ENCODE data around the gene SEMA4G. TPM values are rescaled to one million over a fixed set of nuclear protein-coding genes. Genes with fewer than 3 reads are reported as not detected.

The SEMA4G gene
- total RNA-seq, 1 donor from 2014 or later, result 0.45 TPM

GRCh38 chr10:100987685-100988049 is 18.4 kb downstream of the SEMA4G start:
- intact Hi-C loops (cut with micrococcal nuclease), result loop anchor here (1.0 to 2.0 kb wide), 3 partner anchors 17 to 452 kb away; partner anchors contain the start of genes HIF1AN and SLF2

- intact Hi-C loops (cut with micrococcal nuclease), result no loop called here
These were observed 18.9 kb downstream of the SEMA4G start for GRCh38 chr10:100988166-100988565.

- intact Hi-C loops (cut with micrococcal nuclease), result no loop called here
These were observed 19.8 kb downstream of the SEMA4G start for GRCh38 chr10:100989088-100989487.

GRCh38 chr10:100993986-100994708 is 24.8 kb downstream of the SEMA4G start:
- intact Hi-C loops (cut with micrococcal nuclease), result no loop called here

GRCh38 chr10:100995181-100995580 is 25.9 kb downstream of the SEMA4G start:
- intact Hi-C loops (cut with micrococcal nuclease), result no loop called here

- intact Hi-C loops (cut with micrococcal nuclease), result loop anchor here (1.0 kb wide), 2 partner anchors 63 to 84 kb away; no protein-coding TSS in a partner anchor
These were observed 27.5 kb downstream of the SEMA4G start for GRCh38 chr10:100996678-100997359.

GRCh38 chr10:100997360-100998182 is 28.3 kb downstream of the SEMA4G start:
- intact Hi-C loops (cut with micrococcal nuclease), result loop anchor here (1.0 kb wide), 2 partner anchors 63 to 84 kb away; no protein-coding TSS in a partner anchor

GRCh38 chr10:100998183-100998990 is 29.1 kb downstream of the SEMA4G start:
- intact Hi-C loops (cut with micrococcal nuclease), result no loop called here

GRCh38 chr10:100998991-100999741 is 29.9 kb downstream of the SEMA4G start:
- intact Hi-C loops (cut with micrococcal nuclease), result loop anchor here (1.0 kb wide), 2 partner anchors 14 to 32 kb away; partner anchors contain the start of genes PDZD7 and SFXN3

GRCh38 chr10:100999742-101000126 is 30.4 kb downstream of the SEMA4G start, which contains the start of gene LZTS2:
TSS of gene LZTS2 (plus strand) at chr10:100999808. CDS start at chr10:101002539, 2,731 bp downstream.
- intact Hi-C loops (cut with micrococcal nuclease), result loop anchor here (1.0 kb wide), 2 partner anchors 14 to 32 kb away; partner anchors contain the start of genes PDZD7 and SFXN3

GRCh38 chr10:101000127-101000914 is 31.0 kb downstream of the SEMA4G start:
- intact Hi-C loops (cut with micrococcal nuclease), result no loop called here

GRCh38 chr10:101000915-101001658 is 31.8 kb downstream of the SEMA4G start:
- intact Hi-C loops (cut with micrococcal nuclease), result no loop called here

- intact Hi-C loops (cut with micrococcal nuclease), result no loop called here
These were observed 32.3 kb downstream of the SEMA4G start for GRCh38 chr10:101001659-101002035.

- intact Hi-C loops (cut with micrococcal nuclease), result no loop called here
These were observed 33.2 kb downstream of the SEMA4G start for GRCh38 chr10:101002456-101002855.

- intact Hi-C loops (cut with micrococcal nuclease), result no loop called here
These were observed 34.4 kb downstream of the SEMA4G start for GRCh38 chr10:101003639-101004206.

GRCh38 chr10:101005361-101005760 is 36.1 kb downstream of the SEMA4G start:
- intact Hi-C loops (cut with micrococcal nuclease), result no loop called here

GRCh38 chr10:101005869-101006567 is 36.7 kb downstream of the SEMA4G start:
- intact Hi-C loops (cut with micrococcal nuclease), result no loop called here
